Measurements from ENCODE around the gene MLPH.

The MLPH gene

DNA sequence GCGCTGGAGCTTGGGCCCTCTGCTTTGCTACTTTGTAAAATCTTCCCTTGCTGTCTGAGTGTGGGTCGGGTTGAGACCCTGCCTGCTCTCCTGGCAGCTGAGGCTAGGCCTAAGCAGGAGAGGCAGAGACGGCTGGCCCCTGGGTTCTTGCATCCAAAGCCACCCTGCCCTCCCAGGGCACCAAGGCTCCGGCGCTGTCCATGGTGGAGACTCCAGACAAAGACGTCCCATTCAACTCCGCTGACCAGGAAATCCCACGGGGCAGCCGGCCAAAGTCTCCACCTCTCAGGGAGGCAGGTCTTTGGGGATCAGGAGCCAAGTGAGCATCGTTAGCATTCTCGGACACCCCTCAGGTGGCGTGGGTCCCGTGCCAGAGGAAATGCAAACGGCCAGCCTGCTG lies 76.8 kb downstream of the MLPH start:
- Histone ChIP-seq H3K9me3 (ENCODE audit: insufficient read depth, low read depth, low read length) (no peaks in the 10 kb centered on the region), H3K4me1 (ENCODE audit: insufficient read depth, low read length, poor library complexity, severe bottlenecking) (no peaks in the 10 kb centered on the region), H2AFZ (ENCODE audit: low read length) (no peak overlapping the region), H3K4me2 (ENCODE audit: low read depth, low read length, poor library complexity, severe bottlenecking) (no peak overlapping the region), H3K9me2 (replicated peaks; ENCODE audit: low read depth, low read length) (no peaks in the 10 kb centered on the region), H3K9ac (ENCODE audit: low read depth, low read length, poor library complexity, severe bottlenecking) (no peak overlapping the region), H3K27me3 (ENCODE audit: insufficient read depth, low read length, poor library complexity, severe bottlenecking) (no peaks in the 10 kb centered on the region), H3K36me3 (ENCODE audit: insufficient read depth, low read length) (no peaks in the 10 kb centered on the region), H3F3A (ENCODE audit: low read depth) (no peaks in the 10 kb centered on the region), H3K4me3 (ENCODE audit: low read length, poor library complexity, severe bottlenecking) (no peak overlapping the region), H4K20me1 (ENCODE audit: insufficient read depth, low read length, poor library complexity, severe bottlenecking) (no peaks in the 10 kb centered on the region), H3K79me2 (ENCODE audit: insufficient read depth, low read length) (no peaks in the 10 kb centered on the region)
- TF ChIP-seq EZH2phosphoT487 (IDR thresholded peaks at IDR 0.05; ENCODE audit: borderline replicate concordance) (no peak), CTCF (conservative IDR thresholded peaks at IDR 0.05; ENCODE audit: low read length) (no peak)

- Histone ChIP-seq H3K9ac (ENCODE audit: low read depth, low read length, poor library complexity, severe bottlenecking) (no peak overlapping the region), H3K79me2 (ENCODE audit: insufficient read depth, low read length) (no peaks in the 10 kb centered on the region), H2AFZ (ENCODE audit: low read length) (no peak overlapping the region), H3K4me2 (ENCODE audit: low read depth, low read length, poor library complexity, severe bottlenecking) (no peak overlapping the region), H3F3A (ENCODE audit: low read depth) (no peaks in the 10 kb centered on the region), H3K4me1 (ENCODE audit: insufficient read depth, low read length, poor library complexity, severe bottlenecking) (no peaks in the 10 kb centered on the region), H3K36me3 (ENCODE audit: insufficient read depth, low read length) (no peaks in the 10 kb centered on the region), H3K9me3 (ENCODE audit: insufficient read depth, low read depth, low read length) (no peaks in the 10 kb centered on the region), H3K4me3 (ENCODE audit: low read length, poor library complexity, severe bottlenecking) (no peak overlapping the region), H3K9me2 (replicated peaks; ENCODE audit: low read depth, low read length) (no peaks in the 10 kb centered on the region), H3K27me3 (ENCODE audit: insufficient read depth, low read length, poor library complexity, severe bottlenecking) (no peaks in the 10 kb centered on the region), H4K20me1 (ENCODE audit: insufficient read depth, low read length, poor library complexity, severe bottlenecking) (no peaks in the 10 kb centered on the region)
- TF ChIP-seq CTCF (conservative IDR thresholded peaks at IDR 0.05; ENCODE audit: low read length) (no peak), EZH2phosphoT487 (IDR thresholded peaks at IDR 0.05; ENCODE audit: borderline replicate concordance) (no peak)
Observed at GRCh38 chr2:237564526-237565131, 77.6 kb downstream of the MLPH start.

- H2AFZ ChIP-seq (ENCODE audit: low read length) = no peak overlapping the region
- no peaks in the 10 kb centered on the region for H3K9me2 ChIP-seq (replicated peaks; ENCODE audit: low read depth, low read length)
- no peak overlapping the region for H3K9ac ChIP-seq (ENCODE audit: low read depth, low read length, poor library complexity, severe bottlenecking)
- no peak overlapping the region for H3K4me3 ChIP-seq (ENCODE audit: low read length, poor library complexity, severe bottlenecking)
- H3K36me3 ChIP-seq (ENCODE audit: insufficient read depth, low read length) = no peaks in the 10 kb centered on the region
- H3F3A ChIP-seq (ENCODE audit: low read depth) = no peaks in the 10 kb centered on the region
- no peak overlapping the region for H3K4me2 ChIP-seq (ENCODE audit: low read depth, low read length, poor library complexity, severe bottlenecking)
- no peaks in the 10 kb centered on the region for H3K27me3 ChIP-seq (ENCODE audit: insufficient read depth, low read length, poor library complexity, severe bottlenecking)
- no peaks in the 10 kb centered on the region for H4K20me1 ChIP-seq (ENCODE audit: insufficient read depth, low read length, poor library complexity, severe bottlenecking)
- H3K9me3 ChIP-seq (ENCODE audit: insufficient read depth, low read depth, low read length) = no peaks in the 10 kb centered on the region
- no peaks in the 10 kb centered on the region for H3K4me1 ChIP-seq (ENCODE audit: insufficient read depth, low read length, poor library complexity, severe bottlenecking)
- no peaks in the 10 kb centered on the region for H3K79me2 ChIP-seq (ENCODE audit: insufficient read depth, low read length)
- TF ChIP-seq EZH2phosphoT487 (IDR thresholded peaks at IDR 0.05; ENCODE audit: borderline replicate concordance) = no peak
- no peak for TF ChIP-seq CTCF (conservative IDR thresholded peaks at IDR 0.05; ENCODE audit: low read length)
Observed at GRCh38 chr2:237565974-237566373, 78.9 kb downstream of the MLPH start.
